GM03348 (cell line): ENCODE measurements around the gene SYNPO.

Experiments used
- DNase-seq: peaks from one replicate; pipeline ENCODE4 v3.0.0; 2012; ENCODE audit warnings: low spot score

The SYNPO gene, protein sequence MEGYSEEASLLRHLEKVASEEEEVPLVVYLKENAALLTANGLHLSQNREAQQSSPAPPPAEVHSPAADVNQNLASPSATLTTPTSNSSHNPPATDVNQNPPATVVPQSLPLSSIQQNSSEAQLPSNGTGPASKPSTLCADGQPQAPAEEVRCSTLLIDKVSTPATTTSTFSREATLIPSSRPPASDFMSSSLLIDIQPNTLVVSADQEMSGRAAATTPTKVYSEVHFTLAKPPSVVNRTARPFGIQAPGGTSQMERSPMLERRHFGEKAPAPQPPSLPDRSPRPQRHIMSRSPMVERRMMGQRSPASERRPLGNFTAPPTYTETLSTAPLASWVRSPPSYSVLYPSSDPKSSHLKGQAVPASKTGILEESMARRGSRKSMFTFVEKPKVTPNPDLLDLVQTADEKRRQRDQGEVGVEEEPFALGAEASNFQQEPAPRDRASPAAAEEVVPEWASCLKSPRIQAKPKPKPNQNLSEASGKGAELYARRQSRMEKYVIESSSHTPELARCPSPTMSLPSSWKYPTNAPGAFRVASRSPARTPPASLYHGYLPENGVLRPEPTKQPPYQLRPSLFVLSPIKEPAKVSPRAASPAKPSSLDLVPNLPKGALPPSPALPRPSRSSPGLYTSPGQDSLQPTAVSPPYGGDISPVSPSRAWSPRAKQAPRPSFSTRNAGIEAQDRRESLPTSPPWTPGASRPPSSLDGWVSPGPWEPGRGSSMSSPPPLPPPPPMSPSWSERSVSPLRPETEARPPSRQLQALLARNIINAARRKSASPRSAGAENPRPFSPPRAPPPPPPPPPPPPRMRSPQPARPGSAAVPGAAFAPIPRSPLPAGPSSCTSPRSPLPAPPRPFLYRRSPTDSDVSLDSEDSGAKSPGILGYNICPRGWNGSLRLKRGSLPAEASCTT

DNA sequence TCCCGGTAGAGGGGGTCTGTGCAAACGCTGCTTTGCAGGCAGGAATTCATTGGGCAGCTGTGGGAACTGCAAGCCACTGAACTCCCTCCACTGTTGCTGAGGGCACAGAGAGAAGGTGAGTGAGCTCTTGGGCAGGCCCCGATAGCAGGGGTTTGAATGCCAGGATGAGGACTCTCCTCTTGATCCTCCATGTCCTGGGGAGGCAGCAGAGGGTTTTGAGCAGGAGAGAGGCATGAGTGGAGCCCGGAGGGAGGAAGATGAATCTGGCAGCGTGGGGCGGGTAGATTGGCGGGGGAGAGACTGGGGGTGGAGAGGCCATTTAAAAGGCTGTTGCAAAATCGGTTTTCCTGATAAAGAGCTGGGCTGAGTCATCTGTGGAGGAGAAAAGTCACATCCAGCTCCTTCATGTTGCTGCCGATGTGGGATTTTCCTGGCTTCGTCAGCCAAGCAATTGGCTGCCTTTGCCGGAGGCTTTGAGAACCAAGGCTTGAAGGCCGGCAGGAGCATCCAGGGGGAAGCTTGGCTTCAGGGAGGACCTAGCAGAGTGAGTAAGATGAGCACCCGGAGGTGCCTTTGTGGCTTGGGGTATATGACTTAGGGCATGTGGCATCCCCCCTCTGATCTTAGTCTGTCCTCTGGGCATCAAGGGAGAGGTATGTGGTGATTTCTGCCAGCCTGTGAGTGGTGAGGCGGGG lies at the start of gene SYNPO:
TSS of gene SYNPO (plus strand) at position 350 of the 695 bp plus-strand sequence. CDS start 7,616 bp downstream, outside the sequence.
- peak; percentile 90 for DNase-seq

- DNase-seq: no peak
Measured at GRCh38 chr5:150590979-150591695, 49.3 kb upstream of the SYNPO start.

- DNase-seq: no peak
Measured at GRCh38 chr5:150593593-150593992, 46.9 kb upstream of the SYNPO start.

GRCh38 chr5:150593996-150594395 lies 46.5 kb upstream of the SYNPO start:
- DNase-seq: no peak

DNA sequence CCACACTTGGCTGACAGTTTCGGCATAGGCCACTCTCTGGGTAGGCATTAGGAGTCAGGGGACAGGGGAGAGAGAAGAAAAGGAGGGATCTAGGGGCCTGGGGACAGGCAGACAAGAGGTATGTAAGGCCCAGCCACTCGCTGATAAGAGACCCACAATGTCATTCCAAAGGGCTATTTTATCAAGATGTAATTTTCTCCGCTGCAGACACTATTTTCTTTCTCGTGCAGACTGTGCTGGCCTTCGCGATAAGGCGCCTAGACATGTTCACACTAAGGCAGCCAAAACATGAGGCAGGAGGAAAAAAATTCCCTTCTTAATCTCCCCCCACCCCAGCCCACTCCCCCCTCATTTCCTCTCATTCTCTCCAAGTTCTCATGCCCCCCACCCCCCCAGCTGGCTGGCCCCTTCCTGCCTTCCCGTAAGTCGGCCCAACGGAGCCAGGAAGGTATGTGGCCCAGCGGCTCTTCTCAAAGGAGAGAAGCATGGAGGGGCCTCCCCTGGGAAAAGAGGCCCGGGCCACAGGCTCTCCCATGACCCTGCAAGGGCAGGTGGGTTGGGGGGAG lies 44.9 kb upstream of the SYNPO start:
- DNase-seq: no peak

- DNase-seq: no peak
Measured at GRCh38 chr5:150596313-150596712, 44.1 kb upstream of the SYNPO start.

- no peak for DNase-seq
Measured at GRCh38 chr5:150596826-150597225, 43.6 kb upstream of the SYNPO start.

DNA sequence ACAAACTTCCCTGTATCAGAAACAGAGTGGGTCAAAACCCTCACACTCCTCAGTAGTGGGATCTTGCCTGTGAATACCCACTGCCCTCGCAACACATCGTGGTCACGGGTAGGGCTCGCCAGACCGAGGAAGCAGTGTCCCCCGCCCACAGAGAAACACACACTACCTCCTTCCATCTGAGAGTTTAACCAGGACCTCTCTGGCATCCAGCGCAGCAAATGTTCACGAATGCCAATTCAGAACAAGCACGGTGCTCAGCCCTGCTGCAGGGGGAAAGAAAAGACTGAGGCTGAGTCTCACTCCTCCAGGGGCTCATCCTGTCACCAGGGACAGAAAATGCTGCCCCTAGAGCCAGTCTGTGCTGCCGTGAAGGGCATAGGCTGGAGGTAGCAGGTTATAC lies 42.5 kb upstream of the SYNPO start:
- no peak for DNase-seq

- DNase-seq: no peak
Measured at GRCh38 chr5:150598821-150599273, 41.6 kb upstream of the SYNPO start.

- DNase-seq: no peak
Measured at GRCh38 chr5:150599281-150599680, 41.2 kb upstream of the SYNPO start.

DNA sequence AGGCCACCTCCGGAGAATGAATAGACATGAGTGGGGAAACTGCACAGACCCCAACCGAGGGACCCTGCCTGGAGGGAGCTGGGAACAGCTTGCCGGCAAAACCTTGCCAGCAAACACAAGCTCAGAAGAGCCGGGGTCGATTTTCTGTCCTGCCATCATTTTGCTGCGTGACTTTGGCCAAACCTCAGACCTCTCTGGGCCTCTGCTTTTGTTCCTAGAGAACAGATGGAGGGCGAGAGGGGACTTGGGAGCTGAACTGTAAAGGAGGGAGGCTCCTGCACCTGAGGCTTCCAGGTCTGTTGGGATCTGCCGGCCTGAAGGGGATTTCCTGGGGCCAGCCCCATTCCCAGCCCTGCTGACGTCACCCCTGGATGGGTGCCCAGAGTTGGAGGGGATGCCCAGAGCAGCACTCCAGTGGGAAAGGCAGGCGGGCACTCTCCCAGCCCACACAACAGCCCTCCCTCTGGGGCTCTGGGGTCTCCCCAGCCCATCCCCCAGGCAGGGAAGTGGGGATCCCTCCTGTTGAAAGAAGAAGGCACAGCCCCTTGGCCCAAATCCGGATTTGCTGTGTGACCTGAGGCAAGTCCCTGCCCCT lies 40.4 kb upstream of the SYNPO start:
- peak; percentile 81 for DNase-seq

GRCh38 chr5:150600616-150601490 lies 39.6 kb upstream of the SYNPO start:
- peak; percentile 63 for DNase-seq

GRCh38 chr5:150601491-150602345 lies 38.7 kb upstream of the SYNPO start:
- no peak for DNase-seq

DNA sequence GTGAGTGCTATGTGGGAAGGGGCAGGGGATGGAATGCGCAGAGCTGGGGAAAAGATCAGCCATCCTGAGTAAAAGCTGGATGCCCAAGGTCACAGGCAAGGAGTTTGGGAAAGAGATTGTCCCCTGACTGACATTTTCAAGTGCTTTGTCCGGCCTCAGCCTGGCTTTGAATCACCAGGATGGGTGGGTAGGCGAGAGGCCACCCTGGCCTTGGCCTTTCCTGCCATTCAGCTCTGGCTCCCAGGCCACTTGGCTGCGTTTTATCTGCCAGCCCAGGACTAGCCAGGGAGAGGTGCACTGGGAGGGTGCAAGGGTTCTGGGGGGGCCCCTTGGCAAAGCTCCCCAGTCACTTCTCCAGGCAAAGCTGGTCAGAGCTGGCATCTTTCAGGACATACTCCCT lies 37.4 kb upstream of the SYNPO start:
- DNase-seq: no peak

DNA sequence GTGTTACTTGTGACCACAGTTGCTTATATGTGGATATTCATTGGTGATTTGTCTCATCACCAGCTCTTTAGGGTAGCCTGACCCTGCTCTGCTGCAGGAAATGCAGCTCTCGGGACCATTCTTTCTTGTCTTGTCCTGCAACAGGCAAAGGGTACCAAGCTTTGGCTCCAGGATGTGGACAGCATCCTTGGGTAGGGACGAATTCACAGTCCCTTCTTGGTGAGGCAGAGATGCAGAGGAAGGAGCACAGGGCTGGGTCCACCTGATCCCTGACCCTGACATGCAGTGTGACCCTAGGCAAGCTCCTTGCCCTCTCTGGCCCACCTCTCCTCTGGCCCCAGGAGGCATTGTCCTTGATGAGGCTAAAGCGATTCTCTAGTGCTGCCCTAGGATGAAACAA lies 37.0 kb upstream of the SYNPO start:
- no peak for DNase-seq

- DNase-seq: no peak
Measured at GRCh38 chr5:150604010-150604409, 36.5 kb upstream of the SYNPO start.

- DNase-seq: no peak
Measured at GRCh38 chr5:150604894-150605440, 35.5 kb upstream of the SYNPO start.

GRCh38 chr5:150605546-150605945 lies 34.9 kb upstream of the SYNPO start:
- no peak for DNase-seq

DNA sequence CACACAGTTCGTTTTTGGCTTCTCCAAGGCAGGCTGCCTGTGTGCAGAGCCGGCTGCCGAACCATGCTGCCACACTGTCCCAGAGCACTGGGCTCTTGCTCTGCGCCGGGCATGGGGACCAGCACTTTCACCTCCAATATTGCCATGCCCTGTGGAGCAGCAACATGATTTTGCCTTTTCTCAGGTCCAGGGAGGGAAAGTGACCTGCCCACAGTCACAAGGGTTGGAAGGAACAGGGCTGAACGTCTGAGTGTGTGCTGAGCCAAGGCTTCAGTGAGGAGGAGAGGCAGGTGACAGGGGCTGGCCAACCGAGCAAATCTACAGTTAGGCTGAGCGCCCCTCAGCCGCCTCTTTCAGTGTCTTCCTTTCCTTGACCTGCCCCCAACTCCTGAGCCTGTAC lies 34.0 kb upstream of the SYNPO start:
- DNase-seq: no peak
